Body of pancreas (tissue), 4 donors: Measurements from ENCODE around the gene TCFL5. TPM values are rescaled to one million over a fixed set of nuclear protein-coding genes. Genes with fewer than 3 reads are reported as not detected.

Experiments used
- ATAC-seq: fragments of 150-250 bp; one replicate; pipeline ENCODE4 v1.9.1; 2016
- DNase-seq, 4 donors: peaks; one replicate each; pipeline ENCODE4 v3.0.0-alpha.2; 2019
- H3K27ac ChIP-seq, 4 donors: fragments of 200-600 bp; sonication (generic); 1 replicate in 3 of 4; 2 replicates in 1 of 4; pipeline versions ENCODE4 v1.5.1 to v1.6.1; 2016 to 2019; ENCODE audit warnings: mild to moderate bottlenecking in 1 of 4, mixed read lengths in 1 of 4, moderate library complexity in 1 of 4
- H3K27me3 ChIP-seq, 2 donors: fragments of 200-600 bp; sonication (generic); one replicate each; pipeline ENCODE4 v1.6.0; 2016; ENCODE audit warnings: mild to moderate bottlenecking in 1 of 2
- H3K36me3 ChIP-seq, 2 donors: fragments of 200-600 bp; sonication (generic); replicated peaks in 1 of 2; 2 replicates each; pipeline ENCODE4 v1.5.1; 2016; ENCODE audit warnings: low read depth in 2 of 2; ENCODE audit not compliant: insufficient read depth in 1 of 2
- H3K4me1 ChIP-seq: fragments of 200-600 bp; sonication (generic); one replicate; pipeline ENCODE4 v1.6.0; 2016
- H3K4me3 ChIP-seq, 2 donors: fragments of 200-600 bp; sonication (generic); 1 replicate in 1 of 2; 2 replicates in 1 of 2; pipeline ENCODE4 v1.5.1; 2016 to 2019
- H3K9me3 ChIP-seq, 3 donors: fragments of 200-600 bp; sonication (generic); 1 replicate in 2 of 3; 2 replicates in 1 of 3; pipeline ENCODE4 v1.5.1; 2016
- CTCF ChIP-seq, 7 experiments: fragments of 450-650 bp in 4 of 7; fragments of 200-600 bp in 3 of 7; sonication (generic) in 3 of 7; IDR thresholded peaks; one replicate each; pipeline ENCODE4 v1.5.1; 2016 to 2019; ENCODE audit warnings: antibody characterized with exemption in 7 of 7
- POLR2A ChIP-seq, 3 donors: fragments of 450-650 bp; IDR thresholded peaks; one replicate each; pipeline ENCODE4 v1.6.1; 2016; ENCODE audit warnings: antibody characterized with exemption in 3 of 3, mild to moderate bottlenecking in 2 of 3
- WGBS, 2 donors: methylation state at CpG; one replicate each; pipeline ENCODE4 v1.1.5; 2017; 5-methylcytosine and 5-hydroxymethylcytosine counted together
- intact Hi-C: fragments of 100-400 bp; cut with DNase I; formaldehyde crosslinking; loops from one replicate; pipeline ENCODE4 v1.15.1; 2023
- total RNA-seq, 2 donors: library from RNA; depleted of rRNA; stranded (reverse); fragments of >200 nt; gene quantifications; one replicate each; pipeline ENCODE4 v1.1.0, GENCODE V29; 2016

TCFL5 gene
- total RNA-seq, 2 donors from 2014 or later: 2.0 to 7.5 TPM

DNA sequence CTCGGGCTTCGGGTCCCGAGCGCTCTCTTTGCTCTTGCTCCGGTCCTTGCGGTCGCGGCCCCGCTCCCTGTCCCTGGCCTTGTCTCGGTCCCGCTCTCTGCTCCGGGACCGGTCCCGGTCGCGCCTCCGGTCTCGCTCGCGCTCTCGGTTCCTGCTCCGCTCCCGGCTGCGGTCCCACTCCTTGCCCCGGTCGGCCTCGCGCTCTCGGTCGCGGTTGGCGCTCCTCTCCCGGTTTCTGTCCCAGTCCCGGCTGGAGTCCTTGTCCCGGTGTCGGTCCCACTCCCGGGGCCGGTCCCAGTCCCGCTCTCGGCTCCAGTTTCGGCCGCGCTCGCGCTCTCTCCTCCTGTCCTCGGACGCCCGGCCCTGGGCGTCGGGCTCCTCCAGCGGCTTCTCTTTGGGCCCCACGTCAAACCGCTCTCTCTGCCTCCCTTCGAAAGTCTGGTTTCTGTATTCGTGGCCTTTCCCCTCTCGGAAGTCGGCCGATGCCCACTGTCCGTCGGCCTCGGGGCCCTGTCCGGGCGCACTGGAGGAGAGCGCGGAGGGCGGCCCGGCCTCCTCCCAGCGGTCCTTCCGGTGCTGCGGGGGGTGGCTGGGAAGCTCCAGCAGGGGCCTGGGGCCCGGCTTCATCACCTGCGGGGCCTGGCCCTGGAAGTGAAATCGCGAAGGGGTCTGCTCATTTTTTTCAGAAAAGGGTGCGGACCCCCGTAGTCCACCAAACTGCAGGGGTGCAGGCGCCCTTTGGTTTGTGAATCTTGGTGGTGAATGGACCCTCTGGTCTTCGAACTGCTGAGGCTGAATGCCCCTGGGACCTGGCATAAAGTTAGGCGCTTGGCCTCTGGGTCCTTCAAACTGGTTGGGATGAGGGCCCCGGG is 17.9 kb upstream of the TCFL5 start:
- no peak overlapping the region for H3K27ac ChIP-seq
- peaks cover 5 to 8% of the 10 kb centered on the region in 2 donors for H3K36me3 ChIP-seq
- no peak overlapping the region for H3K4me3 ChIP-seq
- TF ChIP-seq CTCF (IDR thresholded peaks at IDR 0.05) (no peak), POLR2A (IDR thresholded peaks at IDR 0.05) (no peak)
- H3K9me3 ChIP-seq: no peaks in the 10 kb centered on the region
- ATAC-seq (no peak), DNase-seq (no peak)
- intact Hi-C loops: no loop called here
- no peaks in the 10 kb centered on the region for H3K27me3 ChIP-seq
- WGBS, 2 donors: 88% methylated on average over 58 to 60 of the region's 80 CpGs
- peaks cover 11% of the 10 kb centered on the region for H3K4me1 ChIP-seq

GRCh38 chr20:62878244-62879038 is 16.8 kb upstream of the TCFL5 start:
- Histone ChIP-seq H3K27ac (no peak overlapping the region), H3K4me3 (no peak overlapping the region), H3K4me1 (peaks cover 11% of the 10 kb centered on the region), H3K36me3 (peaks cover 5 to 8% of the 10 kb centered on the region in 2 donors), H3K27me3 (no peaks in the 10 kb centered on the region), H3K9me3 (no peaks in the 10 kb centered on the region)
- intact Hi-C loops: no loop called here
- ATAC-seq (no peak), DNase-seq (no peak)
- 79 to 80% methylated on average over 20 of the region's 20 CpGs for WGBS, 2 donors
- TF ChIP-seq POLR2A (IDR thresholded peaks at IDR 0.05) (no peak), CTCF (IDR thresholded peaks at IDR 0.05) (no peak)

DNA sequence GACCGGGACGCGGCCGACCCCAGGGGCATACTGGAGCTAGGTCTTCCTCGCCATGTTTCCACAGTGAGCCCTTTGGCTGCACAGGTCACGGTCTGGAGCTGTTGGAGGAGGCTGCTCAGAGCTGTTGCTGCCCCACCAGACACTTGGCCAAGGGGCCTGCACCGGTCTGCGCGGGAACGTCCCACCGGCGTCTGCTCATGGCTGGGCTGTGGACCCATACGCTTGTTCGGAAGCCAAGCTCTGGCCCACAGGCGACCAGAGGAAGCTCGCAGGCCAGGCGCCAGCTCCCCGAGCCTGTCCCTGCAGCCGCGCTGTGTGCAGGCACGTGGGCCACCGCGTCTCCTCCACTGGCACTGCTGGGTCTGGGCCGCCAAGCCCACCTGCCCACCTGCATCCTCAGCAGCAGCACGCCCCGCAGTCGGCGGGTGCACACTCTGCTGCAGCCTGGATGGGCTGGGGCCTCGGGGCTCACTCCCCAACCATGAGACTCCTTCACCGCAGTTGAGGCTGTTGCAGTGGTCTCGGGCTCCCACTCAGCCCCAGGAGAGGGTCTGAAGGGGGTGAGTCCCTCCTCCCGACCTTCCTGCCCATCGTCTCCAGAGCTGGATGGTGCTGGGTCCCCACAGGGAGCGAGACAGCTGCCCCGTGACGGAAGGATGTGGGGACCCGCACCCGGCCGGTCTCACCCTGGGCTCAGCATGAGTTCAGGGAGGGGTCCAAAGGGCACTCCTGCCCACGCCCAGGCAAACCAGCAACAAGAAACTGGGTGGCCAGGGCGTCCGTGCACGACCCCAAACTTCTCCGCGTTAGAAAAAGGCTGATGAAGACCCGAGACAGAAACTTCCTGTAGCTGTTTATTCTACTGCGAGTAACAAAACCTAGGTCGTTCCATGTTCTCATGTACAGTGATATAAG is 15.5 kb upstream of the TCFL5 start:
- Histone ChIP-seq H3K27me3 (no peaks in the 10 kb centered on the region), H3K36me3 (peaks cover 5 to 8% of the 10 kb centered on the region in 2 donors), H3K4me3 (no peak overlapping the region), H3K4me1 (peaks cover 11% of the 10 kb centered on the region), H3K27ac (no peak overlapping the region), H3K9me3 (no peaks in the 10 kb centered on the region)
- DNase-seq: peak; percentile 42 to 64 (median 58)
- intact Hi-C loops: no loop called here
- ATAC-seq: peak; percentile 57
- WGBS, 2 donors: 69 to 76% methylated on average over 17 to 40 of the region's 48 CpGs
- no peak for TF ChIP-seq CTCF (IDR thresholded peaks at IDR 0.05)
- TF ChIP-seq POLR2A (IDR thresholded peaks at IDR 0.05): no peak

DNA sequence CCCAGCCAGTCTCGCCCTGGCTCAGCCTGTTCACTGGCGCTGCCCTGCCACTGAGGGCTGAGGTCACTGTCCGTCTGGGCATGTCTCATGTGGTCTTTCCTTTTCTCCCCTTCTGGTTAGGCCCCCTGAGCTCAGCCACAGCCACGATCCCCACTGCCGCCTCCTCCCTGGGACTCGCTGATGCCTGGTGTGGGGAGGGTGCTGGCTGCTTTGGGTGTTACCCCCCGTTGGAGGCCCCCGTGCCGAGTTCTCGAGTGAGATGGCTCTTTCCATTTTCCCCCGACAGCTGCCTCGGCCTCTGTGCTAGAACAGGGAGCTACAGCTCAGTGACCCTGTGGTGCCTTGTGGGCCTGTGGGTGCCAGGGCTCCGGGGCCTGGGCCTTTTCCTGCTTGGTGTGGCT is 14.9 kb upstream of the TCFL5 start:
- Histone ChIP-seq H3K4me3 (no peak overlapping the region), H3K36me3 (peaks cover 2 to 3% of the 10 kb centered on the region in 2 donors), H3K27ac (no peak overlapping the region), H3K4me1 (peaks cover 11% of the 10 kb centered on the region), H3K9me3 (no peaks in the 10 kb centered on the region), H3K27me3 (no peaks in the 10 kb centered on the region)
- intact Hi-C loops: no loop called here
- DNase-seq: no peak
- no peak for ATAC-seq
- WGBS, 2 donors: 69 to 76% methylated on average over 12 of the region's 13 CpGs
- no peak for TF ChIP-seq POLR2A (IDR thresholded peaks at IDR 0.05)
